NCI-H1048 (cell line): ENCODE measurements around the gene HYI.
A peak's percentile ranks its signal among the peaks of the same experiment; 100 is the strongest.
"Not testable (repeated sequence)": the region's sequence is repeated elsewhere in the genome, so short reads cannot be mapped to it uniquely, and the experiment has no call there.

Source experiments
- DNase-seq: peaks from one replicate; lab custom pipeline; 2025; lab: John Stamatoyannopoulos, UW

Gene HYI, protein sequence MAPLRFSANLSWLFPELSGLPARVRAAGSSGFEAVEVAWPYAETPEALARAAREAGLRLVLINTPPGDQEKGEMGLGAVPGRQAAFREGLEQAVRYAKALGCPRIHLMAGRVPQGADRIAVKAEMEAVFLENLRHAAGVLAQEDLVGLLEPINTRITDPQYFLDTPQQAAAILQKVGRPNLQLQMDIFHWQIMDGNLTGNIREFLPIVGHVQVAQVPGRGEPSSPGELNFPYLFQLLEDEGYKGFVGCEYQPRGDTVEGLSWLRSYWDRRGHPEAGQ

GRCh38 chr1:43453442-43454269 is at the start of gene HYI:
HYI (minus strand) TSS chr1:43453931; CDS start chr1:43453793, 138 bp downstream.
- DNase-seq: peak; percentile 70

DNA sequence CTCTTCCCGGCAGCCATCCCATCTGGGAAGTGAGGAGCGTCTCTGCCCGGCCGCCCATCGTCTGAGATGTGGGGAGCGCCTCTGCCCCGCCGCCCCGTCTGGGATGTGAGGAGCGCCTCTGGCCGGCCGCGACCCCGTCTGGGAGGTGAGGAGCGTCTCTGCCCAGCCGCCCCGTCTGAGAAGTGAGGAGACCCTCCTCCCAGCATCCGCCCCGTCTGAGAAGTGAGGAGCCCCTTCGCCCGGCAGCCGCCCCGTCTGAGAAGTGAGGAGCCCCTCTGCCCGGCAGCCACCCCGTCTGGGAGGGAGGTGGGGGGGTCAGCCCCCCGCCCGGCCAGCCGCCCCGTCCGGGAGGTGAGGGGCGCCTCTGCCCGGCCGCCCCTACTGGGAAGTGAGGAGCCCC is 48.1 kb upstream of the HYI start:
- DNase-seq: not testable (repeated sequence)

GRCh38 chr1:43499898-43500297 is 46.2 kb upstream of the HYI start:
- no peak for DNase-seq

DNA sequence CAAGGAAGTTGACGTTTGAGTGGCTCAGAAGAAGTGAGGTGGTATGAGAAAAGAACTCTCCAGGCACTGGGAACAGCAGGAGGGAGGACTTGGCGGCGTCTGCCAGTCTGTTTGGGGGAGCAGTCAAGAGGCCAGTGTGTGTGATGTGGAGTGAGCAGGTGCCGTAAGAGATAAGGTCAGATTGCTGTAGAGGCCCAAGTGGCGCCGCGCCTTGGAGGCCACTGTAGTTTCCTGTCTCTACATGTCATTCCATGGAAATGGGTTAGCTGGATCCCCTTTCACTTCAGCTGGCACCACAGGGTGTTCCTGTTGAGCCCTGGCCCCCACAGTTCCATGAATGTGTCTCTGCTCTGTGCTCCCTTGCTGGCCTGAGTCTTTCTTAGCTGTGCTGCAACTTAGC is 41.5 kb upstream of the HYI start:
- no peak for DNase-seq

GRCh38 chr1:43493661-43494450 is 40.1 kb upstream of the HYI start:
- DNase-seq: no peak

GRCh38 chr1:43492826-43493225 is 39.1 kb upstream of the HYI start:
- DNase-seq: no peak

GRCh38 chr1:43491061-43491460 is 37.3 kb upstream of the HYI start:
- no peak for DNase-seq

DNA sequence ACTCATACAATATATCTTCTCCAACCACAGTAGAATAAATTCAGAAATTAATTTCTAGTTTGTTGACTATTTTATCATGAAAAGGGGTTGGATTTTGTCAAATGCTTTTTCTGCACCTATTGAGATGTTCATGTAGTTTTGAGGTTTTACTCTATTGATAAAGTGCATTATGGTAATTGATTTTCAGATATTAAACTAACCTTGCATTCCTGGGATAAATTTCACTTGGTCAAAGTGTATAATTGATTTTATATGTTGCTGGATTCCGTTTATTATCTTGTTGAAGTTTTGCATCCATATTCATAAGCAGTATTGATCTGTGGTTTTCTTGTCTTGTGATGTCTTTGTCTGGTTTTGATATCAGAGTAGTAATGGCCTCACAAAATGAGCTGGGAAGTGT is 34.4 kb upstream of the HYI start:
- no peak for DNase-seq

- DNase-seq: no peak
These were observed 30.6 kb upstream of the HYI start for GRCh38 chr1:43484367-43484766.

- DNase-seq: no peak
These were observed 28.5 kb upstream of the HYI start for GRCh38 chr1:43482215-43482614.

GRCh38 chr1:43481491-43481890 is 27.8 kb upstream of the HYI start:
- DNase-seq: no peak

DNA sequence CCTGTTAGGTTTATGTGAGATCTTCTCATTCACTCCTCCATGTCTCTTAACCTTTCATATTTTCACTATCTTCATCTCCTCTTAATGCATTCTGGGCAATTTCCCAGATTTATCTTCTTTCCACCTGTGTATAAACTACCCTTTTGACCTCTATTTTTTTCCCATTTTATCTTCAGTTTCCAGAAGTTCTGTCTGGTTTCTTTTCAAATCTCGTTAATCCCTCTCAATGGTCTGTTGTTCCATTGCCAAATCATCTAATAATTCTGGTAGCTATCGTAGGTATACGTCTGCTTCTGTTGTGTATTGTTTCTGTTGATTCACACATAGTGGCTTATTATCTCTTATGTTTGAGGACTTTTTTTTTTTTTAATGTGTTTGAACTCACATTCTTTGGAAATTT is 25.7 kb upstream of the HYI start:
- DNase-seq: no peak

DNA sequence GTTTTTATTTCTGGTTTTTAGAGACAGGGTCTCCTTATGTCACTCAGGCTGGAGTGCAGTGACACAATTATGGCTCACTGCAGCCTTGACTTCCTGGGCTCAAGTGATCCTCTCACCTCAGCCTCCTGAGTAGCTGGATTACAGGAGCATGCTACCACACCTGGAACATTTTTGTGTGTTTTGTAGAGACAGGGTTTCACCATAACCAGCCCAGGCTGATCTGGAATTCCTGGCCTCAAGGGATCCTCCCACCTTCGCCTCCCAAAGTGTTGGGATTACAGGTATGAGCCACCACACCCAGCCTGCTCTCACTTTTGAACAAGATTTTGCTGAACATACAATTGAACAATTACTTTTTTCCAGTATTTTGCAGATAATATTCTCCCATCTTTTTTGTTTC is 24.0 kb upstream of the HYI start:
- DNase-seq: no peak

GRCh38 chr1:43475611-43476401 is 22.1 kb upstream of the HYI start:
- not testable (repeated sequence) for DNase-seq

DNA sequence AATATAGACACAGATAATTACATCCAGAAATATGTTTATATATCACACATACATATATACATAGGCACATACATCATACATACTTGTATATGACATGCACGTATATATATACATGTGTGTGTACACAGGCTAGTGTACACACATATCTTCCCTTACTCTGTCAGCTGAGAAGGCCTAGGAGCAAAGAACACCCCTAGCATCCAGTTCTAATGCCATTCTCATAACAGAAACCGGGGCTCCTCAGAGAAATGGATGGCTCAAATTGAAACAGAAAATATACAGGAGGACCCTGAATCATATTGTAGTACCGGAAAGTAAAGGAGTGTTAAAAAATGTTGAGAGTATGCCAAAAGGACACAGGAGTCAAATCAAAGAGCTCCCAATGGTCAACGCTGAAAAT is 19.7 kb upstream of the HYI start:
- no peak for DNase-seq

DNA sequence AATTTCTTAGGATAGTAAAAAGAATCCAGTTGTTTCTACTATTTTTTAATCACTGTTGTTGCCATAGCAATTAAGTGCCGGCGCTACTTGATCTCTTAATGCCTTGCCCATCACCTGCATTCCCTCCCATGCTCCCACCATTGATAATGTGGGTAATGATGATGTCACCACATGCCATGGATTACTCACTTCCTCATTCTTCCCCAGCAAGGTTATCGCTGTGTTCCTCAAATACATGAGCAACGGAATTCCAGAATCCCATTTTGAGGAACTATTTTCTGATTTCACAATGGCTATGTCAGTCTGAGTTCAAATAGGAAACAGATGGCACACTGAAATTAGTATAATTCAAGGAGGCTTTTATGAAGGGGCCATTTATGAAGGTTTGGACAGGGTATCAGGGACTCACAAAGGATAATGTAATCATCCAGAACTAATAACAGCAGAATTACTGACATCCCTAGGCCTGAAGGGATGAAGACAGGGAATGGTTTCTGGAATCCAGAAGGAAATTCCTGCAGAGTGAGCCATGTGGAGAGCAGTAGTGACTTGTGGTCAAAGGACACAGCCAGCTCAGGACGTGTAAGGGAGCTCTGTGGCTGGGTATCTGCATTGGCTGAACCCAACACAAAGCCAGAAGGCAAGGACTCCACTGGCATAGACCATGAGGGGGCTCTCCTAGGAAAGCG is 18.9 kb upstream of the HYI start:
- not testable (repeated sequence) for DNase-seq

GRCh38 chr1:43472087-43472462 is 18.3 kb upstream of the HYI start:
- DNase-seq: no peak

DNA sequence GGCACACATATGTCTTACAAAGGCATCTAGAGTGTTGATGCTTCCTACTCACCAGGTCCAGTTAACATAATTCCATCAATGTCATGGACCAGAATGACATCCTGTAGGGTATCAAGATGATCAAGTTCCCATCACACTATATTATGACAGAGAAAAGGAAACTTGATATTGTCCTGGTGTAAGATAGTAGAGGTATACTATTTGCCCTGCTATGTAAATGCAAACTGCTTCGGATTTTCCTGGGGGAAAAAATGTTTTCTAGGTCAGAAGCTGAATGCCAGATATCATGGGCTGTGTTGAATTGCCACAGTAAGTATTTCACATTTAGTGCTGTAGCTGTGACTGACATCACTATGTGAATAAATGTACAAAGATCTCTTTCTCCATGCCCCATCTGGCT is 16.2 kb upstream of the HYI start:
- no peak for DNase-seq

- no peak for DNase-seq
These were observed 14.7 kb upstream of the HYI start for GRCh38 chr1:43468414-43468813.

DNA sequence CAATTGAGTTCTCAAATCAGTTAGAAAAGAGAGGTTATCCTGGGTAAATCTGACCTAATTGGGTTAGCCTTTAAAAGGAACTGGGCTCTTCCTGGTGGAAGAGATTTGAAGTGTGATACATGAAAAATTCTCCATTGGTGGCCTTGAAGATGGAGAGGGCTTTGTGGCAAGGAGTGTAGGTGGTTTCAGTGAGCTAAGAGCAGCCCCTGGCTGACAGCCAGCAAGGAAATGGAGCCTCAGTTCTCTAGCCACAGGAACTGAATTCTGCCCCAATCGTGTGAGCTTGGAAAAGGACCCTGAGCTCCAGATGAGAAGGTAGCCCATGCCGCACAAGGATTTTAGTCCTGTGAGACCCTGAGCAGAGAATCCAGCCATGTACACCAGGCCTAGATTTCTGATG is 12.7 kb upstream of the HYI start:
- no peak for DNase-seq

GRCh38 chr1:43465505-43466067 is 11.9 kb upstream of the HYI start:
- DNase-seq: no peak
